Stimulated activated CD8-positive, alpha-beta memory T cell treated with anti-CD3 and anti-CD28 coated beads, Interleukin-15, amount 100 ng/mL, for 24 hours (primary cell): ENCODE results near the gene SHE.

ENCODE experiments used
- DNase-seq: peaks from one replicate; pipeline ENCODE4 v3.0.0-alpha.2; 2020; ENCODE audit warnings: low read depth

SHE gene

DNA sequence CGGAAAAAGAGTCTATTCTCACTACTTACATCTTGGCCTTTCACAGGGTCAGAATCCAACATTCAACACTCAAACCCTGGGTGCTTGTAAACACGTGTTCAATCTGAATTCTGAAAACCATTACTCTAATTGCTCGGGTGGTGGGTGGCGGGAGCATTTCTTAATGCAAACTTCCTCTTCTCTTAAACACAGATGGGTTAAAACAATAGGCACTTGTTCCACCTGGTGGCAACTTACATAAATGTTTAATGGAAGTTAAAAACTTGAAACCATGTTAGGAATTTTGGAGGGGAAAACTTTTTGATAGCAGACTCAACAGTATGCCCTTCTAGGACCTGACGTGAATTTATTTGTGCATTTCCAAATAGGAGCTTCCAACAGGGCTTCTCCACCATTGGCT is 23.6 kb downstream of the SHE start:
- no peak for DNase-seq

DNA sequence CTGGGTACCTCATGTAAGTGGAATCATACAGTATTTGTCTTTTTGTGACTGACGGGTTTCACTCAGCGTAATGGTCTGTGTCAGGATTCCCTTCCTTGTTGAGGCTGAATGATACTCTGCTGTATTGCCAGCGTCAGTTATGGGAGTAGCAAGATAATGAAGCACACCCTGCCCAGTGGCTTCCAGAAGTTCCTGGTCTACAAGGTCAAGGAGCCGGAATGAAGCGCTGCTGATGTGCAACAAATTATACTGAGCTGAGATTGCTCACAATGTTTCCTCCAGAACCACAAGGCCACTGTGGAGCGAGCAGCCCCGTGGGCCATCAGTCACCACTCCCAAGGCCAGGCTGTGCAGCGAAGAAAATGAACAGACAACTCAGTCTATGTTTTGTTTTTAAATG is 24.2 kb downstream of the SHE start:
- no peak for DNase-seq

DNA sequence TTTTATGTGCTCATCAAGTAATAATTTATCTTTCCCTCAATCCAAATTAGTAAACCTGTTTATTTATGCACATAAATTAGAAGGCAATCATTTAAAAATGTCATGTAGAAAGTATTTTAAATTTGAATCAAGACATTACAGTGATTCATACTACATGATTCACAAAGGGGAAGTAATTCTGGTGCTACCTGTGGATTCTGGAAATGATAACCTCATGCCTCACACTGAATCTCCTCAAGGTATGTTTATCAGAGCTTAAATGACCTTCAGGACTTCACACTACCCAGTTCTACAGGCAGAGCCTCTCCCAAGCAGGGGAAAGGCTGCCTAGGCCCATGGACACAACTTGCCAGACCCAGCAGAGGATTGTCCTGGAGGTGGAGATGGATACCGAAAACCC is 25.4 kb downstream of the SHE start:
- DNase-seq: no peak

DNA sequence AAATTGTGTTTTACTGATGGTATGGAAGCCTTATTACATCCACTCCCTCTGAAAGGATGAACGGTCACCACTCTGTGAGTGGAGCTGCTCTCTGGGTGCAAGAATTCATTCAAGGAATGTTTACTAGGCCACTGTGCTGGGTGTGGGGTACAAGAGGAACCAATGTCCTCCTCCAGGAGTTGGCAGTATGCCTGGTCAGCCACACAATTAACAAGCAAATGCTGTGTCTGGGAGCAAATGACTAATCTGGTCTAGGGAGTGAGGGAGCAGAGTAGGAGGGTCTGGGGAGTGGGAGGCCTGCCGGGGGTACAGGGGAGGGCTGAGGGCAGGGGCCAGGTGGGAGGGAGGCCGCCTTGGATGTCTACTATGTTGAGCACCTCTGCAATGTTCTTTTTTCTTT is 27.4 kb downstream of the SHE start:
- DNase-seq: no peak

DNA sequence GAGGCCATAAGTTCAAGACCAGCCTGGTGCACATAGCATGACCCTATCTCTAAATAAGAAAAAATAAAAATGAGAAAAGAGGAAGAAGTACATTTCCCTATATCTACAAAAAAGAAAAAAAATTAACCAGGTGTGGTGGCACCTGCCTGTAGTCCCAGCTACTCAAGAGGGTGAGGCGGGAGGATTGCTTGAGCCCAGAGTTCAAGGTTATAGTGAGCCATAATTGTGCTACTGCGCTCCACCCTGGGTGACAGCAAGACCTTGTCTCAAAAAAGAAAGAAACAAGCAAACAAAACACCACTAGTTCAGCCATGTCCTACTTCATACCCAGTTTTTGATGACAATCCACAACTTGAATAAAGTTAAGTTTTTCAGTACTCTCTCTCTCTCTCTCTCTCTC is 30.9 kb downstream of the SHE start:
- DNase-seq: no peak

DNA sequence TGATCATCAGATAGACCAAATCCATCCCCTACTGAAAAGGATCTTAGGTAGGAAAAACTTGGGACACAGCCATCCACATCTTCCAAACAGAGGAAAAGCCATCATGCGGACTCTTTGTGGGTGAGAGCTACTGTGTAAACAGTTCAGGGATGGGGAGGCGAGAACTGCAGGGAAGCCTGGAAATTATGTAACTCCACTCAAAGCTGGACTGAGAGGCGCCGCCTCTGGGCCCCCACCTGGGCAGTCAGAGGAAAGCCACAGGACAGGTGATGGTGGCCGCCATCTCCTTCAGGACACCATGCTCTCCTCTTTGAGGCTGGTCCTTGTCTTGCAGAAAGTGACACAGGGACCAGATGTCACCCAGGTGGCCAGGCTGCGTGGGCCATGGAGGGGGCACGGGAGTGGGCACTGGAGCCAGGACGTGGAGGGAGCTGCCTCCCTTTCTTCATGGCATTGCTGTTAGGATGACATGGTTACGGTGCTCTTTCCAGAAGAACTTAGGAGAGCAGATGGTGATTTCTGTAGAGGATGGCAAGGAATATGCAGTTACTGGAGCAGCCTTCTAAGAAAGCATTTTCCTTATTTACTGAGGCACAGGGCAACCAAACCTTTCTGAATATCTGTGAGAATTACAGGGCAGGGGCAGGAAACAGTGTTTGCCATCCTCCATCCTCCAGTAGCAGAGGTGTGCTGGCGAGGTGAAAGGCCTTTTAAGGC is 32.2 kb downstream of the SHE start:
- no peak for DNase-seq

DNA sequence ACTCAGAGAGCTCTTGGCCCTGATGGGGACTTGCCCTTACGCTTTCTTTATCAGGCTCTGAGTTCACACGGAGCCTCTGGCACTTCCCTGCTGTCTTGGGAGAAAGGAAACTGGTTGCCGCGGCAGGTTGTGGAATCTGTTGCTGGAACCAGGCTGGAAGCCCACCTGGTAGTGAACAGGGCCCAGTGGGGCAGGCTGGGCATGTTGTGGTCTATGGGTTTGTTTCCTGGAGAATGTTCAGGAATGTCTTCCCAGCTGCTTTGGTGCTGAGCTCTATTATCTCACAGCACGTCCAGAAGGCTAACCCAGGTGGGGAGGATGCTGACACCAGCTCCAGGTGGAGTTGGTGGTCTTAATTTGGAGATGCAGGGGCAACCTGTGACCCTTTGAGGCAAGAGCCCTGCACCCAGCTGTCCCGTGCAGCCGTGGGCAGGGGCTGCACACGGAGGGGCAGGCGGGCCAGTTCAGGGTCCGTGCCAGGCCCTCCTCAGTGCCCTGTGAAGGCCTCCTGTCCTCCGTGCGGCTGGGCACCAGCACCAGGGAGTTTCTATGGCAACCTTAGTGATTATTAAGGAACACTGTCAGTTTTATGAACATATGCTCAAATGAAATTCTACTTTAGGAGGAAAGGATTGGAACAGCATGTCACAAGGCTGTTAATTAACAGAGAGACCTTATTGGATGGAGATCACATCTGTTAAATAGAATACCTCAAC is 33.5 kb downstream of the SHE start:
- no peak for DNase-seq

DNA sequence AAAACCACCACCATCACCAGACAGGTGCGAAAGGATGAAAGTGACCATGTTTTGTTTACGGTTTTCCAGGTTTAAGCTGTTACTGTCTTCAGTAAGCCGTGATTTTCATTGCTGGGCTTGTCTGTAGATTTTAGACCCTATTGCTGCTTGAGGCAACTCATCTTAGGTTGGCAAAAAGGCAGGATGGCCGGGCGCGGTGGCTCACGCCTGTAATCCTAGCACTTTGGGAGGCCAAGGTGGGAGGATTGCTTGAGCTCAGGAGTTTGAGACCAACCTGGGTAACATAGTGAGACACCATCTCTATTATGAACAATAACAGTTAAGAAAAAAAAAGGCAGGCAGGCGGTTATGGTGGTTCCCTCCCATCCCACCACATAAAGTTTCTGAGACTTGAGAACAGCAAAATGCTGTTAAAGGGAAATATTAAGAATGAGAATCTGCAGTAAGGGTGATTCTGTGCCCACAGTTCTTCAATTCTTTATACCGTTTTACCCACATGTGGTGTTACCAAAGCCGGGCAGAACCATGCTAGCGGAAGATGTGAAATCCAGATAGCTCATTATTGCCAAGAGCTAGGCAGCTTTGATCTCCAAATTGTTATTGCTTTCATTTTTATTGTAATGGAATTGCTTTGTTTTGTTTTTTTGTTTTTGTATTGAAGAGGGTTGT is 34.6 kb downstream of the SHE start:
- DNase-seq: no peak

DNA sequence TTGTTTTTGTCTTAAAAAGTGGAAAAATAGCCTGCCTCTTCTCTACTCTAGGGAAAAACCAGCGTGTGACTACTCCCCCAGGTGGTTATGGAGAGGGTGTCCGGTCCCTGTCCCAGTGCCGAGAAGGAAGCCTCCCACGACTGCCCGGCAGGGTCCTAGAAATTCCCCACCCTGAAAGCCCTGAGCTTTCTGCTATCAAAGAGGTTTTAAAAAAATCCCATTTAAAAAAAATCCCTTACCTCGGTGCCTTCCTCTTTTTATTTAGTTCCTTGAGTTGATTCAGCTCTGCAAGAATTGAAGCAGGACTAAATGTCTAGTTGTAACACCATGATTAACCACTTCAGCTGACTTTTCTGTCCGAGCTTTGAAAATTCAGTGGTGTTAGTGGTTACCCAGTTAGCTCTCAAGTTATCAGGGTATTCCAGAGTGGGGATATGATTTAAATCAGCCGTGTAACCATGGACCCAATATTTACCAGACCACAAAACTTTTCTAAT is 35.2 kb downstream of the SHE start:
- no peak for DNase-seq

DNA sequence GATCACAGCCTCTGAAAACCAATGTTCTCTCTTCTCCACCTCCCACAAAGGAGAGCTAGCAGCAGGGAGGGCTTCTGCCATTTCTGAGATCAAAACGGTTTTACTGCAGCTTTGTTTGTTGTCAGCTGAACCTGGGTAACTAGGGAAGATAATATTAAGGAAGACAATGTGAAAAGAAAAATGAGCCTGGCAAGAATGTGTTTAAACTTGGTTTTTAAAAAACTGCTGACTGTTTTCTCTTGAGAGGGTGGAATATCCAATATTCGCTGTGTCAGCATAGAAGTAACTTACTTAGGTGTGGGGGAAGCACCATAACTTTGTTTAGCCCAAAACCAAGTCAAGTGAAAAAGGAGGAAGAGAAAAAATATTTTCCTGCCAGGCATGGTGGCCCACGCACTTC is 36.0 kb downstream of the SHE start:
- no peak for DNase-seq

DNA sequence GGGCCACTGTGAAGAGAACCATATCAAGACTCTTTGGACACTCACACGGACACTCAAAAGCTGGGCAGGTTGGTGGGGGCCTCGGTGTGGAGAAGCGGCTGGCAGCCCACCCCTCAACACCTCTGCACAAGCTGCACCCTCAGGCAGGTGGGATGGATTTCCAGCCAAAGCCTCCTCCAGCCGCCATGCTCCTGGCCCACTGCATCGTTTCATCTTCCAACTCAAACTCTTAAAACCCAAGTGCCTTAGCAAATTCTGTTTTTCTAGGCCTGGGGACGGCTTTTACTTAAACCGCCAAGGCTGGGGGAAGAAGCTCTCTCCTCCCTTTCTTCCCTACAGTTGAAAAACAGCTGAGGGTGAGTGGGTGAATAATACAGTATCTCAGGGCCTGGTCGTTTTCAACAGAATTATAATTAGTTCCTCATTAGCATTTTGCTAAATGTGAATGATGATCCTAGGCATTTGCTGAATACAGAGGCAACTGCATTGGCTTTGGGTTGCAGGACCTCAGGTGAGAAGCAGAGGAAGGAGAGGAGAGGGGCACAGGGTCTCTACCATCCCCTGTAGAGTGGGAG is 36.5 kb downstream of the SHE start:
- no peak for DNase-seq

DNA sequence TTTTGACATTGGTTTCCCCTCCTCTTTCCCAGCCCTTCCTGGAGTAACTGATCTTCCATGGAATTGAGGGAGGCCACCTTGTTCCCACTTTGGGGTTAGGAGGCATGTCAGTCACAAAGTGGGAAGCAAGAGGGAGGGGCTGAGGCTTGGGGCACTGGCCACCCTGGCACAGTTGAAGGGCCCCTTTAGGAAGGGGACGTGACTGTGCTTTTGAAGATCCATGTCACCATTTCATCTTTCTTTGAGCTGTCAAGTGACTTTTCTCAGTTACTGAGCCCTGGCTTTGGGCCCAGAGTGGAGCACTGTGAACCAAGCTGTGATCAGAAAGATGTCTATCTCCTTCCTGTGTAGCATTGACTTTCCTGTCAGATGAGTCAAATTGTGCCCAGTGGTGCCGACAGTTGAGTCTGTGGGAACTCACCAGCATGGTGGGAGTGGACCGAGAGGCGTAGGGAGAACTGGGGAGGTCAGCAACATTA is 38.7 kb downstream of the SHE start:
- DNase-seq: no peak

DNA sequence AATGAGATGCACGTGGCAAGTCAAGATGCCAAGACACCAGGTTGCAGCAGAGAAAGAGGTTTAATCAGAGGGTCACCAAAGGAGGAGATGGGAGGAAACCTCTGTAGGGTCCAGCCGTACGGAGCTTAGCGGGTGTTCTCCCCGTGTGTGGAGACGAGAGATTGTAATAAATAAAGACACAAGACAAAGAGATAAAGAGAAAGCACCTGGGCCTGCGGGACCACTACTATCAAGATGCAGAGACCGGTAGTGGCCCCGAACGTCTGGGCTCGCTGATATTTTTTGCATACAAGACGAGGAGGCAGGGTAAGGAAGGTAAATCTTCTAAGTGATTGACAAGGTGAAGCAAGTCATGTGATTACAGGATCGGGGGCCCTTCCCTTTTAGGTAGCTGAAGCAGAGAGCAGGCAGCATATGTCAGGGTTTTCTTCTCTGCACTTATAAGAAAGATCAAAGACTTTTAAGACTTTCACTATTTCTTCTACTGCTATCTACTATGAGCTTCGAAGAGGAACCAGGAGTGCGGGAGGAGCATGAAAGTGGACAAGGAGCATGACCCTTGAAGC is 41.4 kb downstream of the SHE start:
- DNase-seq: no peak

DNA sequence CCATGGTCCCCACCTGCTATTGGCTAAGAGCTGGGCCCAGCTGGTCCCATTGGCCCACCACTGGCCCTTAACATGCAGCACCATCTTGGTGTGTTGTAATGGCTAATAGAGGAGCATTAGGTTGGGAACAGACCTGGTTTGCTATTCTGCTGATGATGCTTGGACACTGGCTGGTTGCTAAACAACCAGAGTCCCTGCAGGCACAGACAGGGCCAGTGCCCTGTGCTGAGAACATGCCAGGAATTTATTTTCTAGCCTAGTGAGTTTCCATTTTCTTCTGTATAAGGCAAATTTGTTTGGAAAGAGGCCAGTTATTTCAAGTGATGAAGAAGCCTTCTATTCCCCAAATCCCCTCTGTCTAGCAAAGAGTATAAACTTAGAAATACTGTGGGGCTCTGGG is 43.1 kb downstream of the SHE start:
- no peak for DNase-seq

DNA sequence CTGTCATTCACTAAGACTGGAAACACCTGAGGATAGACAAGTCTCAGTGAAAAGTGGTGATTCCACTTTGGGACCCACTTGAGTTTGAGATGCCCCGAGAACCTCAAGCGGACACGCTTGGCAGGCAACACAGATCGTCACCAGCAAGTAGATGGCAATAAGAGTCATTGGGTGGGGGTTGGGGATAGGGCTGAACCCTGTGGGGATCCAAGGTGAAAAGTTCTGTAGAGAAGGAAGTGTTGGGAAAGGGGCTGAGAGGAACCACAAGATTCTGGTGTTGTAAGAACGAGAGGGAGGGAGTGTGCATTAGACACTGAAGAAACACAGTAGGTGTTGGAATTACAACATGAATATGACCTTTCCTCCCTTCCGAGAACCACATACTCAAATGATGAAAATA is 45.6 kb downstream of the SHE start:
- no peak for DNase-seq

DNA sequence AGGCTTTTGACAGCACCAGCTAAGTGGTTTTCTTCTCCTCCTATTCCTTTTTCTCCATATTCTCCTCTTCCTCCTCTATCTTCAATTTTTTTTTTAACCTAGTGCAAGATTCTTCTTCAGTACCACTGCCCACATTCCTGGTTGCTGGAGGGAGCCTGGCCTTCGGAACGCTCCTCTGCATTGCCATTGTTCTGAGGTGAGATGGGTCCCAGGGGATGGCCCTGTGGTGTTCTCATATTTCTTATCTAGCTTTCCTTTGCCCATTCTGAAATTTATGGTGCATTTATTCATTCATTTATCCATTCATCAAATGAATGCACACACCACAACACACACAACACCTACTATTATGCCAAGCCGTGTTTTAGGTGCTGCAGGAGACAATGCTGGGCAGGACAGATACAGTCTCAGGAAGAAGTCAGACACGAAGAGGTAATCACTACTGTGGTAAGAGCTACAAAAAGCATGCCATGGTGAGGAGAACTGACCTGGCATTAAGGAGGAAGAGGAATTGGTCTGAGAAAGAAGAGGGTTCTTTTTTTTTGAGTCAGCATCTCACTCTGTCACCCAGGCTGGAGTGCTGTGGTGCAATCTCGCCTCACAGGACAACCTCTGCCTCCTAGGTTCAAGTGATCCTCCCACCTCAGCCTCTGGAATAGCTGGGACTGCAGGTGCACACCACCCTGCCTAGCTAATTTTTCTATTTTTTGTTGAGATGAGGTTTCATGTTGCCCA is 47.7 kb downstream of the SHE start:
- DNase-seq: no peak

DNA sequence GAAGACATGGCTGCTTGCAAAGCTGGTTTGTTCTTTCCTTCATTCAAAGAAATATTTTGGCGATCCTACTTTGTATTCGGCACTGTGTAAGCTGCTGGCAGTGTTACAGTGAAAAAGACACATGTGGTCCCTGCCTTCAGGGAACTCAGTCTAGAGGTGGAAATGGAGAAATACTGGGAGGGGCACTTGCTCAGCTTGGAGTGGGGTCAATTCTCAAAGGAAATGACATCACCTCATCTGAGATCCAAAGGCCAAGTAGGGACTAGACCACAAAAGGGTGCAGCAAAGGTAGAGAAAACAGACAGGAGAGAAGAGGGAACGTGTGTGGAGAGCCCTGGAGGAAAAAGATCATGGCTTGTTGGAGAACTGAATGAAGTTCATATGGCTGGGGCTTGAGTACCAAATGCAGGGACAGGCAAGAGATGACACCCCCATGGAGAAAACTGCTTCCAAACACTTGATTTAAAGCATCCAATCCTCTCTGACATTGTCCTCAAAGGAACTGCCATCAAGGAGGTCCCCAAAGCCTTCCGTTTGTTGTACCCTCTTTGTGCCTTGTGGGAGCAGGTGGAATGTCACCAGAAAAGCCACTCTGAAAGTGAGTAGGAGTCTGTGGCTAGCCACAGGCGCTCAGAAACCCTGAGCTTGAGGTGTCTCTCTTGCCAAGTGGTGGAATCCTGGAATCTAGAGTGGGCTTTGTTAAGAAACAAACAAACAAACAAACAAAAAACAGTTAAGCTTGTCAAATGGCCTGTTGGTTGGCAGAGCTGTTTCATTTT is 48.4 kb downstream of the SHE start:
- DNase-seq: no peak

DNA sequence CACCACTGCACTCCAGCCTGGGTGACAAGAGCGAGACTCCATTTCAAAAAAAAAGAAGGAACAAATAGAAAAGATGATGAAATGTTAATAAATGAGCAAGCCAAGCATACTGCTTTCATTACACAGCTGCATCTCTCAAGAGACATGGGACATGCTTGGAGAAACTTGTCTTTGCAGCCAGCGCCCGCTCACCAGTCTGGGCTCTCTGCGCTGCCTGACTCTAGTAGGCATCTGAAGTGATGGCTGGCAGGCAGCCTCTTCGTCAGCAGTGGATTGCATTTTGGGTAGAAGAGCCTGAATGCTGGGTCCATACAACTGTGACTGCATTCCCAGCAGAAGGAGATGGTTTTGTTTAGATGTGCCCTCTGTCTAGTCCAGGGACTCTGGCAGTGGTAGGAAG is 49.1 kb downstream of the SHE start:
- no peak for DNase-seq

DNA sequence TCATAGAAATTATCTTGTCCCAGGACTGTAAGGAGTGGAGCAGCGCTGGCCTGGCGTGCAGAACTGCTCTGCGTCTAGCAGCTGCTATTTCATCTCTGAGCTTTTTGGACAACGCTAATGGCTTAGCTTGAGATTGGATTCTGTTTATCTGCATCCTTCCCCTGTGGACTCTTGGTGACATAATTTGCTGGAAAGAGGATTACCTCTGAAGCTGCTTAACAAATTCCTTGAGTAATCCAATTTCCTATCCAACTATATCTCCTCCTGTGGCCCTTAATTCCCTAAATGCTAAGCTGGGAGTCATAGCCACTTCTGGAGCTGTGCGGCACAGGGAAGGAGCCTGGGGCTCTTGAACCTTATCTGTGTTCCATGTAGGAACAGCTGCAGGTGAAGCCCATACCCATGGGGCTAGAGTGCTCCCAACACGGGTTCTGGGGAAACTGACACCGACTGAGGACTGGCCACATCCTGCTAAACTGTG is 53.8 kb downstream of the SHE start:
- no peak for DNase-seq

DNA sequence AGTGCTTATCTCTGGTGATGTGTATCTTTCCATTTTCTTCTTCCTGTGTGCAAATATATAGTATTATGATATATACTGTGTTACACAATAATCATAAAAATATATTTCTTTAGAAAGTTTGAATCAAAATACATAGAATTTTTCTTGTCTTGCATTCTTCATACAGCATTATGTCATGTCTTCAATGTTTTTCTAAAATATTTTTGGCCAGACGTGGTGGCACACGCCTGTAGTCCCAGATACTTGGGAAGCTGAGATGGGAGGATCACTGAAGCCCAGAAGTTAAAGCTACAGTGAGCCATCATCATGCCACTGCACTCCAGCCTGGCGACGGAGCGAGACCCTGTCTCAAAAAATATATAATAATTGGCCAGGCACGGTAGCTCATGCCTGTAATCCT is 55.4 kb downstream of the SHE start:
- DNase-seq: no peak

DNA sequence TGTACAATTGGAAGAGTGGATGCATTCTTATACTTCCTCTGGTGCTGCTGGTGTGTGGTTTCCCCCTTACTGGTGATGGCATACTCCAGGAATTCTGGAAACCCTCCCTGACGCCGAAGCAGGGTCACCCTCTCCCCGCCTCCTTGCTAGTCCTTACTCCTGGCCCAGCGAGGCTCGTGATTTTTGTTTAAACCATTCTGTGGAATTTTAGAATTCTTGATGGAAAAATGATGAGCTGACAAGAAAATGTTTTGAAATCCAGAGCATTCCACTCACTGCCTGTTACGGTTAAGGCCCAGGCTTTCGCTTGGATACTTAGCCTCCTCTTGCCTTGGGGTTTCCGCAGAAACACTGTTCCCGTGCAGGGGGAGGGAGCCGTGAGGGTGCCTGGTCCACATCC is 55.9 kb downstream of the SHE start:
- DNase-seq: no peak
